Right atrium auricular region (tissue), 2 donors: ENCODE results near the gene EPC1. TPM values are rescaled to one million over a fixed set of nuclear protein-coding genes. Genes with fewer than 3 reads are reported as not detected.

ENCODE experiments used
- DNase-seq: peaks from one replicate; pipeline ENCODE4 v3.0.0-alpha.2; 2019; ENCODE audit warnings: low spot score
- H3K27ac ChIP-seq, 2 donors: fragments of 200-600 bp; sonication (generic); 1 replicate in 1 of 2; 2 replicates in 1 of 2; pipeline ENCODE4 v1.5.1; 2016 to 2019
- H3K27me3 ChIP-seq, 2 donors: fragments of 200-600 bp; sonication (generic); one replicate each; pipeline versions ENCODE4 v1.5.1 to v1.6.0; 2017 to 2019
- H3K36me3 ChIP-seq: fragments of 200-600 bp; sonication (generic); one replicate; pipeline ENCODE4 v1.5.1; 2016
- H3K4me1 ChIP-seq, 2 donors: fragments of 200-600 bp; sonication (generic); one replicate each; pipeline versions ENCODE4 v1.5.1 to v1.6.0; 2017 to 2019
- H3K4me3 ChIP-seq, 2 donors: fragments of 200-600 bp; sonication (generic); 1 replicate in 1 of 2; 2 replicates in 1 of 2; pipeline ENCODE4 v1.5.1; 2017 to 2019; ENCODE audit warnings: mild to moderate bottlenecking in 1 of 2, moderate library complexity in 1 of 2
- H3K9me3 ChIP-seq, 2 donors: fragments of 200-600 bp; sonication (generic); one replicate each; pipeline ENCODE4 v1.5.1; 2019
- CTCF ChIP-seq, 2 donors: fragments of 200-600 bp; sonication (generic); IDR thresholded peaks; one replicate each; pipeline ENCODE4 v1.5.1; 2019; ENCODE audit warnings: antibody characterized with exemption in 2 of 2
- total RNA-seq, 2 donors: library from RNA; depleted of rRNA; stranded (reverse); fragments of >200 nt; gene quantifications; one replicate each; pipeline ENCODE4 v1.1.0, GENCODE V29; 2016

Gene EPC1
- total RNA-seq, 2 donors from 2014 or later: 19.5 to 20.1 TPM

GRCh38 chr10:32321016-32321631 lies 25.8 kb downstream of the EPC1 start:
- H3K4me1 ChIP-seq: peaks cover 0 to 87% of the 10 kb centered on the region in 2 donors
- DNase-seq: no peak
- TF ChIP-seq CTCF (IDR thresholded peaks at IDR 0.05): no peak
- H3K9me3 ChIP-seq: no peaks in the 10 kb centered on the region
- H3K36me3 ChIP-seq: no peaks in the 10 kb centered on the region
- H3K4me3 ChIP-seq: no peak overlapping the region
- no peak overlapping the region for H3K27ac ChIP-seq
- H3K27me3 ChIP-seq: no peaks in the 10 kb centered on the region

GRCh38 chr10:32318476-32318896 lies 28.5 kb downstream of the EPC1 start:
- no peak for DNase-seq
- peaks cover 0 to 87% of the 10 kb centered on the region in 2 donors for H3K4me1 ChIP-seq

GRCh38 chr10:32317795-32318357 lies 29.1 kb downstream of the EPC1 start:
- Histone ChIP-seq H3K27me3 (no peaks in the 10 kb centered on the region), H3K36me3 (no peaks in the 10 kb centered on the region), H3K4me3 (no peak overlapping the region), H3K9me3 (no peaks in the 10 kb centered on the region), H3K4me1 (peaks cover 0 to 89% of the 10 kb centered on the region in 2 donors), H3K27ac (no peak overlapping the region)
- no peak for DNase-seq
- no peak for TF ChIP-seq CTCF (IDR thresholded peaks at IDR 0.05)

More at GRCh38 chr10:32318476-32318896, 28.5 kb downstream of the EPC1 start:
- Histone ChIP-seq H3K9me3 (no peaks in the 10 kb centered on the region), H3K27me3 (no peaks in the 10 kb centered on the region), H3K27ac (peak overlapping the region in 1 of 2 donors; percentile 20), H3K36me3 (no peaks in the 10 kb centered on the region), H3K4me3 (no peak overlapping the region)
- no peak for TF ChIP-seq CTCF (IDR thresholded peaks at IDR 0.05)

- Histone ChIP-seq H3K4me1 (peaks cover 0 to 89% of the 10 kb centered on the region in 2 donors), H3K36me3 (peaks cover 1% of the 10 kb centered on the region), H3K27ac (no peak overlapping the region), H3K9me3 (no peaks in the 10 kb centered on the region), H3K4me3 (no peak overlapping the region), H3K27me3 (no peaks in the 10 kb centered on the region)
- TF ChIP-seq CTCF (IDR thresholded peaks at IDR 0.05): no peak
- no peak for DNase-seq
Observed at GRCh38 chr10:32315424-32315823, 31.5 kb downstream of the EPC1 start.

GRCh38 chr10:32314588-32314987 lies 32.4 kb downstream of the EPC1 start:
- Histone ChIP-seq H3K36me3 (peaks cover 4% of the 10 kb centered on the region), H3K27me3 (no peaks in the 10 kb centered on the region), H3K27ac (no peak overlapping the region), H3K4me1 (peaks cover 0 to 80% of the 10 kb centered on the region in 2 donors), H3K9me3 (no peaks in the 10 kb centered on the region), H3K4me3 (no peak overlapping the region)
- no peak for DNase-seq
- TF ChIP-seq CTCF (IDR thresholded peaks at IDR 0.05): no peak
